ENCODE measurements around the gene PHF12.

GRCh38 chr17:28860363-28860808 lies 90.9 kb downstream of the PHF12 start:
- TF ChIP-seq CTCF (IDR thresholded peaks at IDR 0.05 in 8 of 11, conservative IDR thresholded peaks at IDR 0.05 in 3 of 11), result no peak
- no peak for TF ChIP-seq POLR2AphosphoS5 (IDR thresholded peaks at IDR 0.05)
- no peak for TF ChIP-seq POLR2A (IDR thresholded peaks at IDR 0.05)
